ENCODE results near the gene PREX1.

DNA sequence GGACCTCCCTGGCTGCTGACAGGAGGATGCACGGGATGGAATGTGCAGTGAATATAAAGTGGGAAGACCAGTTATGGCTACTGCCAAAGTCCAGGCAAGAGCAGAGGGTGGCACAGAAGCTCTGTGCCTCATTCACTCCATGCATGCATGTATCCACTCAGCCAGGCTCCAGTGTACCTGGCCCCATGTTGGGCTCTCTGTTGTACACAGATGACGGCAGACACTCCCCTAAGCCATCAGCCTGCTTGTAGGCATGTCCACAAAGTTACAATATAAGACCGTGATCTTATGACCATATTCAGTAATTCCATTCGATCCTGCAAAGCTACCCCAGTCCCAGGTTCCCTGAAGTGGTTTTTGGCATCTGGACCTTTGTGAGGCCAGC, 116.8 kb downstream of the PREX1 start:
- TF ChIP-seq POLR2A (IDR thresholded peaks at IDR 0.05; ENCODE audit: low read length) (no peak), GATA1 (IDR thresholded peaks at IDR 0.05; ENCODE audit: low read depth, low read length) (no peak)

All from erythroblast (primary cell).